GM18511 (cell line): ENCODE data around the gene DHRS7C.

Source experiments
- ATAC-seq: cut with Tn5 transposase; IDR thresholded peaks from one replicate; pipeline ENCODE4 v1.9.1; 2021; ENCODE audit warnings: mild to moderate bottlenecking, moderate library complexity; ENCODE audit not compliant: unreplicated experiment

DHRS7C gene, protein sequence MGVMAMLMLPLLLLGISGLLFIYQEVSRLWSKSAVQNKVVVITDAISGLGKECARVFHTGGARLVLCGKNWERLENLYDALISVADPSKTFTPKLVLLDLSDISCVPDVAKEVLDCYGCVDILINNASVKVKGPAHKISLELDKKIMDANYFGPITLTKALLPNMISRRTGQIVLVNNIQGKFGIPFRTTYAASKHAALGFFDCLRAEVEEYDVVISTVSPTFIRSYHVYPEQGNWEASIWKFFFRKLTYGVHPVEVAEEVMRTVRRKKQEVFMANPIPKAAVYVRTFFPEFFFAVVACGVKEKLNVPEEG

GRCh38 chr17:9790889-9791876 lies at the start of gene DHRS7C:
TSS of gene DHRS7C (minus strand) at chr17:9791592. CDS start at chr17:9791284, 308 bp downstream.
- ATAC-seq = no peak

DNA sequence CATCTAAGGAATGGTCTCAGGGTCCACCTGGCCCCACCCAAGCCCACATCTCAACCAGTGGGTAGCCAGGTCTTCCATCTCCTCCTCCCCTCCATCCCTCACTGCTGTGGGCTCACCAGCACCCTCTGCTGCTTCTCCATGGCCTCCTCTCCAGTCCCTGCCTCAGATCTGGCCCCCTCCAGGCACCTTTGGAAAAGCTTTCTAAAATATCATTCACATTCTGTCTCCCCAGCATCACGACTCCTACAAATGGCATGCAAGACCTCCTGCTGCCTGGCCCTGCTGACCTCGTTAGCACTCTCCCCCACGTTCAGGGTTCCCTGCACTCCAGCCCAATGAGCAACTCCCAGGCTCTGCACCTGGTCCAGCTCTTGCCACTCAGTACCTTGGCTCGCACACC lies 48.0 kb upstream of the DHRS7C start:
- no peak for ATAC-seq

GRCh38 chr17:9837551-9838471 lies 46.4 kb upstream of the DHRS7C start:
- no peak for ATAC-seq

- no peak for ATAC-seq
Observed at GRCh38 chr17:9833922-9834321, 42.5 kb upstream of the DHRS7C start.

DNA sequence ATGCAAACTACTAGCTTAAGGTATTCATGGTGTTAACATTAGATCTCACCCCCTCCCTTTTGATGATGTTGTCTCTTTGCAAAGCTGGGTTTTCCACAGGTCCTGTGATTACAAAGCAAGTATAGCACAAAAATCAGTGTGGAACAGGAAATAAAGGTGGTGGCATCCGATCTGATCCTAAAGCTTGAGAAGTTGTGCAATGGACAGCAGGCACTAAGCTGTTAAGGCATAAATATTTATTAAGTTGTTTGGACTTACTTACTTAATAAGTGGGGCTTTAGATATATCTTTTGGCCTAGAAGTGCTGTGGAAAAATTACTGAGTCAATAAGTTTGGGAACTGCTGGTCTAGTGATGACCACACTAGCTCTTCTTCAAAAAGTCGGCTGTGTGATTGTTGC lies 39.3 kb upstream of the DHRS7C start:
- no peak for ATAC-seq

- ATAC-seq = no peak
Observed at GRCh38 chr17:9829343-9829742, 38.0 kb upstream of the DHRS7C start.

DNA sequence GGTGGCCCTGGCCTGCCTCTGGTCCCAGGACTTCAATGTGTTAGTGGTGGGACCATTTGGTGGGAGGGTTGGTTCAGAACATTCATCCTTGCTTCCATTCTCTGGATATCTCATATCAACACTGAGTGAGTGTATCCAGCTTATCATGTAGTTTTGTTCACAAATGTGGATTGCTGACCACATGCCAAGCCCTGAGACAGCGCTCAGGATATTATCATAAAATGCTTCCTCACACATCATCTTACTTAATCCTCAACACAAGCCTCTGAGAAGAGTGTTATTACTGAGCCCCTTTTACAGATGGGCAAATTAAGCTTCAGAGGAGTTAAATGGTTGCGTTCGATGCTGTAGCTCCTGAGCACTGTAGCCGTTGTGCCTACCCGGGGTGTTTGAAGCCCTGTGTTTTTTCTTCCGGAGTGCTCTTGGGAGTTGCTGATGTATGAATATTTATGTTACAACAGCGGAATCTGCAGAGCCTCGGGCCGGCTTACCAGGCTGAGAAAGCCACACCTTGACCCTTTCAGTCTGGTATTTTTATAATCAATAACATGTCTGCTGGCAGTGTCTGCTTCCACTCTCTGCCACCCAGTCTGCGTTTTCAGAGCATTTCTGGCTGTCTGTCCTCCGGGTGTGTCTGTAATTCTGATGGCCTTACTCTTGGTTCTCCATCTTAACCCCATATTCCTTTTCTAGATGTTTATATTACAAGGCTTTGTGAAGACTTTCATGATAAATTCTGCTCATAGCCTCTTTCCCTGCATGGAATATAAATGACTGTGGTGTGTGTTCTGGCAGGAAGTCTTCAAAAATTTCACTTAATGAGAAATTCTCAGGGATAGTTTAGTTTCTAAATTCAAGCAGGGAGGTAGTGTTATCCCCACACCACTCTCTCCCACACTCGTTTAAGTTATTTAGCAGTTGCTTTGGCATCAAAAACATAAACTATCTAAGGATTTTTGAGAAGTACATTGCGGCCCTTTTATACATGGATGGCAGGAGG lies 37.2 kb upstream of the DHRS7C start:
- no peak for ATAC-seq

- ATAC-seq = no peak
Observed at GRCh38 chr17:9825641-9826150, 34.3 kb upstream of the DHRS7C start, which contains the start of gene GLP2R. TSS of gene GLP2R (plus strand) at chr17:9825924. CDS start at chr17:9826064, 140 bp downstream.

- no peak for ATAC-seq
Observed at GRCh38 chr17:9824797-9825338, 33.5 kb upstream of the DHRS7C start.

GRCh38 chr17:9824094-9824493 lies 32.7 kb upstream of the DHRS7C start:
- no peak for ATAC-seq

DNA sequence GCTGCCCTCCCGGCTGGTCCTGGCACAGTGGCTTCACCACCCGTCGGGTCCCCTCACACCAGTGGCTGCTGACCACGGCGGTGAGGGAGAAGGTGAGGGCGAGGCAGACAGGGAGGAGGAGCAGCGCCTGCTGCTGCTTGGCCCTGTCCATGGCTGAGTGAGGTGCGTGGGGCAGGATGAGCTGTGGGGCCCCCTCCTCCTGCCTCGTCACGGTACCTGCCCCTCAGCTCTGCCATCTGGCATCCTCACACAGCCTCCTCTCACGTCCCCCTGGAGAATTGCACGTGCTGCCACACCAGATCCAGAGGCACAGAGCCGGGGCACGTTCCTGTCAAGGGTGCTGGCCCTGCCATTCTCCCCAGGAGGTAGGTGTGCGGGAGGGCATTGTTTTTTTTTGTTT lies 30.5 kb upstream of the DHRS7C start, which contains the start of gene GSG1L2:
Gene GSG1L2 (minus strand): TSS at position 159 of the 400 bp plus-strand sequence. CDS start 8 bp downstream, at position 151.
- no peak for ATAC-seq

GRCh38 chr17:9820448-9820847 lies 29.1 kb upstream of the DHRS7C start:
- no peak for ATAC-seq

DNA sequence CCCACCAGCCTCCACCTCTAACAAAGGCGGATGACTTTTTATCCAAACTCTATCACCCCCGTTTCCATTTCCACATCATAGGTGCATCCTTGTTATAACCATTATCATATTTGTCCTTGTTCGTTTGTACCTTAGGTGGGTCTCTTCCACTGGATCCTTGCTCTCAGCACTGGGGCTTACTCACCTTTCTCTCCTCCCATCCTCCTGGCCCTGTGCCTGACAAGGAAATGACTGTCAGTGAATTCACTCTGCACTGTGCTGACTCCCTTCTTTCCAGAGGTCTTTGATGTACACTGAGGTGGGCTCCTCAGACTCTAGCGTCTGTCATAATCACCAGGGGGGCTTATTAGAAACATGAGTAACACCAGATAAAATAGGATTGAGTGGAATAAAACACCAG lies 27.4 kb upstream of the DHRS7C start:
- no peak for ATAC-seq

GRCh38 chr17:9817086-9817485 lies 25.7 kb upstream of the DHRS7C start:
- no peak for ATAC-seq

DNA sequence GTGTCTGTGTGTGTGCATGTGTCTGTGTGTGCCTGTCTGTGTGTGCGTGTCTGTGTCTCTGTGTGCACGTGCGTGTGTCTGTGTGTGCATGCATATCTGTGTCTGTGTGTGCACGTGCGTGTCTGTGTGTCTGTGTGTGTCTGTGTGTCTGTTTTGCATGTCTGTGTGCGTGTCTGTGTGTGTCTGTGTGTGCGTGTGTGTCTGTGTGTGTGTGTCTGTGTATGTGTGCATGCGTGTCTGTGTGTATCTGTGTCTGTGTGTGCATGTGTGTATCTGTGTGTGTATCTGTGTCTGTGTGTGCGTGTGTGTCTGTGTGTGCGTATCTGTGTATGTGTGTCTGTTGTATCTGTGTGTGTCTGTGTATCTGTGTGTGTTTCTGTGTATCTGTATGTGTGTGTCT lies 25.1 kb upstream of the DHRS7C start:
- ATAC-seq = no peak

DNA sequence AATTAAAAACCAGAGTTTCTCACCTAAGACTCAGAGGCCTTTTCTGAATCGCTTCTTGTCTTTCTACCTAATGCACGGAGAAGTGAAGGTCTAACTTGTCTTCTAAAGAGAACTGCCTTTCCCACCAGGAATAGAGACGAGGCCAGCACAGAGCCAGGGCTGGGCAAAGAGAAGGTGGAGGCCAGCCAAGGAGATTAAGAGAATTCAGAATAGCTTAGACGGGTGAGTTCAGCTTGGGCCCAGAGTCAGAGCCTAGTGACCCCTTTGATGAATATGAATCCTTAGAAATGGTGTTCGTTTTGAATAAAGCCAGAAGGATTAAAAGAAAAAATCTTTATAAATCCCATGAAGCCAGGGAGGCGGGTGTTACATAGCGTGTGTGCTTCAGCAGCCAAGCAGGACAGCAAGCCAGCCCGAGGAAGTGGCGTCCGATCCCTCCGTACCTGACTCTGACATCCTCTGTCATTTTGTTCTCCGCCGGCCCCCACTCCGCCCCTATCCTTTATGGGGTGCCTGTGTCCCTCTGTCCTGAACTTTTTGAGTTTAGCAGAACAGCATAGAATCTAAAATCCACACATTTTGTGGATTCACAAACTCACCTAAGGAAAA lies 23.0 kb upstream of the DHRS7C start:
- no peak for ATAC-seq

- ATAC-seq = no peak
Observed at GRCh38 chr17:9813166-9813565, 21.8 kb upstream of the DHRS7C start.

DNA sequence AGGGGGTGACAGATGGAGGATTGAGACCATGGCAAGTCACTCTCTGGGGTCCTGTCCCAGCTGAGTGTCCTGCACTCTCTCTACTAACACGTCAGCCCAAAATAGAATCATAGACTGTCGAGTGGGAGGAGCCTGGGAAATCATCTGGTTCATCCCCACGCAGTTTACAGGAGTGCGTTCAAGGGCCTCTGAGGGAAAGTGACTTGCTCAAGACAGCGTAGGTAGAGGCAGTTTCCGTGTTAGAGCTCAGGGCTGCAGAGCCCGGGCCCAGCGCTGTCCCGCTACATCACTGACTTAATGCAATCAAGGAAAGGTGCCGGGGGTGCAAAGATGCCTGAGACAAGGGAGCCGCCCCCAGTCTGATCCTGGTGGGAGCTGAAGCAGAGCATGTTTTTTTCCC lies 20.1 kb upstream of the DHRS7C start:
- no peak for ATAC-seq
